Liver (tissue), 9 donors: Measurements from ENCODE around the gene CFAP299. TPM values are rescaled to one million over a fixed set of nuclear protein-coding genes. Genes with fewer than 3 reads are reported as not detected.

Experiments used
- DNase-seq: peaks from one replicate; pipeline ENCODE4 v3.0.0-alpha.2; 2017; ENCODE audit warnings: low spot score
- H3K27ac ChIP-seq, 2 donors: one replicate each; pipeline ENCODE4 v1.7.0; 2013; ENCODE audit warnings: inconsistent platforms in 2 of 2, low read length in 2 of 2, control low read depth in 1 of 2, low read depth in 1 of 2, mild to moderate bottlenecking in 1 of 2
- H3K27me3 ChIP-seq, 4 donors: one replicate each; pipeline versions ENCODE4 v1.6.1 to v1.7.0; 2013; ENCODE audit warnings: low read length in 3 of 4, inconsistent platforms in 1 of 4, mild to moderate bottlenecking in 1 of 4, moderate library complexity in 1 of 4; ENCODE audit not compliant: control insufficient read depth in 4 of 4, insufficient read depth in 4 of 4
- H3K36me3 ChIP-seq, 4 donors: one replicate each; pipeline versions ENCODE4 v1.6.1 to v1.7.0; 2013; ENCODE audit warnings: low read length in 3 of 4, mild to moderate bottlenecking in 3 of 4, low read depth in 1 of 4, moderate library complexity in 1 of 4; ENCODE audit not compliant: control insufficient read depth in 4 of 4, insufficient read depth in 3 of 4
- H3K4me1 ChIP-seq, 4 donors: one replicate each; pipeline versions ENCODE4 v1.6.1 to v1.7.0; 2013; ENCODE audit warnings: low read length in 3 of 4, mild to moderate bottlenecking in 3 of 4, moderate library complexity in 1 of 4; ENCODE audit not compliant: control insufficient read depth in 4 of 4, insufficient read depth in 4 of 4
- H3K4me3 ChIP-seq, 3 donors: one replicate each; pipeline versions ENCODE4 v1.6.1 to v1.7.0; 2013; ENCODE audit warnings: low read length in 3 of 3, control low read depth in 1 of 3, low read depth in 1 of 3, mild to moderate bottlenecking in 1 of 3
- H3K9ac ChIP-seq, 2 donors: one replicate each; pipeline ENCODE4 v1.7.0; 2013; ENCODE audit warnings: low read length in 2 of 2, mild to moderate bottlenecking in 2 of 2, moderate library complexity in 2 of 2, control low read depth in 1 of 2, low read depth in 1 of 2
- H3K9me3 ChIP-seq, 4 donors: one replicate each; pipeline versions ENCODE4 v1.6.1 to v1.7.0; 2013; ENCODE audit warnings: low read length in 3 of 4; ENCODE audit not compliant: control insufficient read depth in 4 of 4
- EGR1 ChIP-seq, 2 donors: IDR thresholded peaks; 2 replicates each; pipeline ENCODE4 v1.6.1; 2016 to 2018; ENCODE audit warnings: antibody characterized with exemption in 2 of 2, low read depth in 2 of 2
- FOXA1 ChIP-seq: IDR thresholded peaks from 2 replicates; pipeline ENCODE4 v1.6.1; 2016; ENCODE audit warnings: antibody characterized with exemption
- GABPA ChIP-seq, 2 donors: IDR thresholded peaks in 1 of 2; conservative IDR thresholded peaks in 1 of 2; 2 replicates each; pipeline ENCODE4 v1.6.1; 2016; ENCODE audit warnings: antibody characterized with exemption in 2 of 2, mild to moderate bottlenecking in 1 of 2, moderate library complexity in 1 of 2
- HNF4A ChIP-seq, 2 donors: conservative IDR thresholded peaks; 2 replicates each; pipeline ENCODE4 v1.6.1; 2016; ENCODE audit warnings: antibody characterized with exemption in 2 of 2, mild to moderate bottlenecking in 2 of 2
- HNF4G ChIP-seq: IDR thresholded peaks from 2 replicates; pipeline ENCODE4 v1.6.1; 2016; ENCODE audit warnings: antibody characterized with exemption
- JUND ChIP-seq, 2 donors: IDR thresholded peaks; 2 replicates each; pipeline ENCODE4 v1.6.1; 2016; ENCODE audit warnings: antibody characterized with exemption in 2 of 2
- NR2F2 ChIP-seq: IDR thresholded peaks from 2 replicates; pipeline ENCODE4 v1.6.1; 2016; ENCODE audit warnings: antibody characterized with exemption
- RAD21 ChIP-seq, 2 donors: IDR thresholded peaks; 2 replicates each; pipeline ENCODE4 v1.6.1; 2016; ENCODE audit warnings: antibody characterized with exemption in 2 of 2, mild to moderate bottlenecking in 2 of 2
- RXRA ChIP-seq, 2 donors: IDR thresholded peaks; 2 replicates each; pipeline ENCODE4 v1.6.1; 2017 to 2018; ENCODE audit warnings: antibody characterized with exemption in 2 of 2, mild to moderate bottlenecking in 1 of 2
- SP1 ChIP-seq: IDR thresholded peaks from 2 replicates; pipeline ENCODE4 v1.6.1; 2018; ENCODE audit warnings: antibody characterized with exemption, mild to moderate bottlenecking
- YY1 ChIP-seq: IDR thresholded peaks from 2 replicates; pipeline ENCODE4 v1.6.1; 2016; ENCODE audit warnings: antibody characterized with exemption, mild to moderate bottlenecking
- WGBS: extraction: QIAGEN DNeasy Blood & Tissue Kit; methylation state at CpG from one replicate; pipeline ENCODE4 v1.1.7; 2013; 5-methylcytosine and 5-hydroxymethylcytosine counted together
- polyA plus RNA-seq, 2 donors: library from polyadenylated mRNA; stranded (reverse) in 1 of 2; unstranded in 1 of 2; fragments of 200-250 nt in 1 of 2; fragments of >200 nt in 1 of 2; fragmentation: Nextera tagmentation in 1 of 2; extraction: Ambion mirVana in 1 of 2; gene quantifications; one replicate each; pipeline versions ENCODE4 v1.2.1 to v1.2.3, GENCODE V29; 2013 to 2015
- total RNA-seq, 2 donors: library from RNA; depleted of rRNA; stranded (reverse); fragments of >200 nt; gene quantifications; one replicate each; pipeline ENCODE4 v1.2.3, GENCODE V29; 2014
- TF ChIP-seq, protein P1 (sequence below): IDR thresholded peaks from 2 replicates; pipeline ENCODE4 v1.6.1; 2016; ENCODE audit warnings: antibody characterized with exemption
- TF ChIP-seq, protein P2 (sequence below): IDR thresholded peaks from 2 replicates; pipeline ENCODE4 v1.6.1; 2016; ENCODE audit warnings: antibody characterized with exemption, mild to moderate bottlenecking
- TF ChIP-seq, protein P3 (sequence below): fragments of 150-350 bp; IDR thresholded peaks from 2 replicates; pipeline ENCODE4 v1.5.1; 2017; ENCODE audit warnings: improper control_type of control experiment, low read depth, low read length; ENCODE audit not compliant: missing input control
- TF ChIP-seq, protein P4 (sequence below): IDR thresholded peaks from 2 replicates; pipeline ENCODE4 v1.6.1; 2016; ENCODE audit warnings: antibody characterized with exemption
- donor health status: healthy.
- donor health status: healthy.
- donor health status: healthy.
- donor health status: healthy.
- donor health status: healthy.

Gene CFAP299
- total RNA-seq (not detected), polyA plus RNA-seq (not detected)

DNA sequence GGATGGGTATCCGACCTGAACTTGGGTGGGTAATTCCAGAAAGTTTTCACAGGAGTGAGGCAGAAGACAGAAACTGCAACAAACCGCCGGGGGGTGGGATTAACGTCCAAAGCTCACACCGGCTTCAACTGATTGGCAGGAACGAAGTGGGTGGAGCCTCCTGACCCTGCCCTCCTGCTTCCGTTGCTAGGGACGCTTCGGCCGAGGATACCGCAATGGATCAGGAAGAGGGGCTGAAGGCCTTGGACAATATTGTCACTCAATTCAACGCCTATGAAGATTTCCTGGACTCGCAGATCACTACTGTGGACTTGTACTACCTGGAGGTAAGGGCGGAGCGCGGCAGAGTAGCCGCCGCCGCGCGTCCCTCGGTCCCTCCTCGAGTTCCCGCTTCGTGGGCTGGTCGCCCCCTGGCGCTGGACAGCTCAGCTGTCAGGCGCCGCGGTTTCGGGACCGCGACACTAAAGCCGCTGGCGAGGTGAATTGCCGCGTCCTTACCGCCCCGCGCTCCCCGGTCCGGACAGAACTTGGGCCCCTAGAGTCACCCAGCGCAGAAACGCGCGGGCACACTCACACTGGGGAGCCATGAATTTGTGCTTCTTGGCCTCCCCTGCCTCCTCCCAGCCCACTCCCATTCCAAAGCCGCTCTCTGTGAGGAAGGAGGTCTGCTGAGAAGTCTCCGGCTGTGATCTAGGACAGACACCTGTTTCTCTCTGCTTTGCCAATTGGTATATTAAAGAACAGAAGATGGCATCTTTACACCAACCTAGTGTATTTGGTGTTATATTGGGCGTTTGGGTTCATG lies at the start of gene CFAP299:
TSS of gene CFAP299 (plus strand) at position 177 of the 805 bp plus-strand sequence.
- DNase-seq, result peak; percentile 83
- H3K4me3 ChIP-seq, result peak within 1 kb of the TSS; percentile 71 to 98 (median 91)
- H3K36me3 ChIP-seq, result no peaks in the 10 kb centered on the region
- no peaks in the 10 kb centered on the region for H3K27me3 ChIP-seq
- peak; percentile 93 for TF ChIP-seq HNF4A (conservative IDR thresholded peaks at IDR 0.05)
- no peak for TF ChIP-seq NR2F2
- TF ChIP-seq JUND (IDR thresholded peaks at IDR 0.05), result peak in 1 of 2 donors; percentile 43
- TF ChIP-seq, protein P1, sequence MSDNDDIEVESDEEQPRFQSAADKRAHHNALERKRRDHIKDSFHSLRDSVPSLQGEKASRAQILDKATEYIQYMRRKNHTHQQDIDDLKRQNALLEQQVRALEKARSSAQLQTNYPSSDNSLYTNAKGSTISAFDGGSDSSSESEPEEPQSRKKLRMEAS, result peak; percentile 38
- TF ChIP-seq SP1, result peak; percentile 74
- peak in 1 of 2 donors; percentile 50 for TF ChIP-seq GABPA (IDR thresholded peaks at IDR 0.05 in 1 of 2, conservative IDR thresholded peaks at IDR 0.05 in 1 of 2)
- TF ChIP-seq, protein P2, sequence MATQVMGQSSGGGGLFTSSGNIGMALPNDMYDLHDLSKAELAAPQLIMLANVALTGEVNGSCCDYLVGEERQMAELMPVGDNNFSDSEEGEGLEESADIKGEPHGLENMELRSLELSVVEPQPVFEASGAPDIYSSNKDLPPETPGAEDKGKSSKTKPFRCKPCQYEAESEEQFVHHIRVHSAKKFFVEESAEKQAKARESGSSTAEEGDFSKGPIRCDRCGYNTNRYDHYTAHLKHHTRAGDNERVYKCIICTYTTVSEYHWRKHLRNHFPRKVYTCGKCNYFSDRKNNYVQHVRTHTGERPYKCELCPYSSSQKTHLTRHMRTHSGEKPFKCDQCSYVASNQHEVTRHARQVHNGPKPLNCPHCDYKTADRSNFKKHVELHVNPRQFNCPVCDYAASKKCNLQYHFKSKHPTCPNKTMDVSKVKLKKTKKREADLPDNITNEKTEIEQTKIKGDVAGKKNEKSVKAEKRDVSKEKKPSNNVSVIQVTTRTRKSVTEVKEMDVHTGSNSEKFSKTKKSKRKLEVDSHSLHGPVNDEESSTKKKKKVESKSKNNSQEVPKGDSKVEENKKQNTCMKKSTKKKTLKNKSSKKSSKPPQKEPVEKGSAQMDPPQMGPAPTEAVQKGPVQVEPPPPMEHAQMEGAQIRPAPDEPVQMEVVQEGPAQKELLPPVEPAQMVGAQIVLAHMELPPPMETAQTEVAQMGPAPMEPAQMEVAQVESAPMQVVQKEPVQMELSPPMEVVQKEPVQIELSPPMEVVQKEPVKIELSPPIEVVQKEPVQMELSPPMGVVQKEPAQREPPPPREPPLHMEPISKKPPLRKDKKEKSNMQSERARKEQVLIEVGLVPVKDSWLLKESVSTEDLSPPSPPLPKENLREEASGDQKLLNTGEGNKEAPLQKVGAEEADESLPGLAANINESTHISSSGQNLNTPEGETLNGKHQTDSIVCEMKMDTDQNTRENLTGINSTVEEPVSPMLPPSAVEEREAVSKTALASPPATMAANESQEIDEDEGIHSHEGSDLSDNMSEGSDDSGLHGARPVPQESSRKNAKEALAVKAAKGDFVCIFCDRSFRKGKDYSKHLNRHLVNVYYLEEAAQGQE, result peak; percentile 96
- TF ChIP-seq RAD21 (IDR thresholded peaks at IDR 0.05), result peak; percentile 44
- no peak for TF ChIP-seq EGR1 (IDR thresholded peaks at IDR 0.05; ENCODE audit: low read depth in 2 of 2)
- TF ChIP-seq, protein P3, sequence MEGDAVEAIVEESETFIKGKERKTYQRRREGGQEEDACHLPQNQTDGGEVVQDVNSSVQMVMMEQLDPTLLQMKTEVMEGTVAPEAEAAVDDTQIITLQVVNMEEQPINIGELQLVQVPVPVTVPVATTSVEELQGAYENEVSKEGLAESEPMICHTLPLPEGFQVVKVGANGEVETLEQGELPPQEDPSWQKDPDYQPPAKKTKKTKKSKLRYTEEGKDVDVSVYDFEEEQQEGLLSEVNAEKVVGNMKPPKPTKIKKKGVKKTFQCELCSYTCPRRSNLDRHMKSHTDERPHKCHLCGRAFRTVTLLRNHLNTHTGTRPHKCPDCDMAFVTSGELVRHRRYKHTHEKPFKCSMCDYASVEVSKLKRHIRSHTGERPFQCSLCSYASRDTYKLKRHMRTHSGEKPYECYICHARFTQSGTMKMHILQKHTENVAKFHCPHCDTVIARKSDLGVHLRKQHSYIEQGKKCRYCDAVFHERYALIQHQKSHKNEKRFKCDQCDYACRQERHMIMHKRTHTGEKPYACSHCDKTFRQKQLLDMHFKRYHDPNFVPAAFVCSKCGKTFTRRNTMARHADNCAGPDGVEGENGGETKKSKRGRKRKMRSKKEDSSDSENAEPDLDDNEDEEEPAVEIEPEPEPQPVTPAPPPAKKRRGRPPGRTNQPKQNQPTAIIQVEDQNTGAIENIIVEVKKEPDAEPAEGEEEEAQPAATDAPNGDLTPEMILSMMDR, result peak; percentile 34
- peak; percentile 37 for TF ChIP-seq YY1
- peak; percentile 72 for TF ChIP-seq HNF4G
- TF ChIP-seq, protein P4, sequence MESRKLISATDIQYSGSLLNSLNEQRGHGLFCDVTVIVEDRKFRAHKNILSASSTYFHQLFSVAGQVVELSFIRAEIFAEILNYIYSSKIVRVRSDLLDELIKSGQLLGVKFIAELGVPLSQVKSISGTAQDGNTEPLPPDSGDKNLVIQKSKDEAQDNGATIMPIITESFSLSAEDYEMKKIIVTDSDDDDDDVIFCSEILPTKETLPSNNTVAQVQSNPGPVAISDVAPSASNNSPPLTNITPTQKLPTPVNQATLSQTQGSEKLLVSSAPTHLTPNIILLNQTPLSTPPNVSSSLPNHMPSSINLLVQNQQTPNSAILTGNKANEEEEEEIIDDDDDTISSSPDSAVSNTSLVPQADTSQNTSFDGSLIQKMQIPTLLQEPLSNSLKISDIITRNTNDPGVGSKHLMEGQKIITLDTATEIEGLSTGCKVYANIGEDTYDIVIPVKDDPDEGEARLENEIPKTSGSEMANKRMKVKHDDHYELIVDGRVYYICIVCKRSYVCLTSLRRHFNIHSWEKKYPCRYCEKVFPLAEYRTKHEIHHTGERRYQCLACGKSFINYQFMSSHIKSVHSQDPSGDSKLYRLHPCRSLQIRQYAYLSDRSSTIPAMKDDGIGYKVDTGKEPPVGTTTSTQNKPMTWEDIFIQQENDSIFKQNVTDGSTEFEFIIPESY, result no peak
- peak; percentile 22 for TF ChIP-seq FOXA1
- TF ChIP-seq RXRA (IDR thresholded peaks at IDR 0.05), result peak; percentile 9 to 34
- peaks cover 0 to 15% (median 13%) of the 10 kb centered on the region in 4 donors for H3K4me1 ChIP-seq
- WGBS, result under 1% methylated on average over 49 of the region's 49 CpGs
- no peaks in the 10 kb centered on the region for H3K9me3 ChIP-seq
- H3K9ac ChIP-seq, result peak within 1 kb of the TSS in 1 of 2 donors; percentile 49
- peak within 1 kb of the TSS in 1 of 2 donors; percentile 57 for H3K27ac ChIP-seq
